Left lung (tissue), 14 donors: ENCODE data around the gene OSBPL1A. TPM values are rescaled to one million over a fixed set of nuclear protein-coding genes. Genes with fewer than 3 reads are reported as not detected.
A peak's percentile ranks its signal among the peaks of the same experiment; 100 is the strongest.

Experiments
- ATAC-seq: fragments of 200-7000 bp; cut with Tn5 transposase; one replicate; pipeline ENCODE4 v1.9.1; 2020; ENCODE audit warnings: moderate library complexity
- DNase-seq, 4 donors: peaks; one replicate each; pipeline ENCODE4 v3.0.0-alpha.2; 2013 to 2020
- H3K27ac ChIP-seq, 2 donors: fragments of 200-600 bp; sonication (generic) in 1 of 2; one replicate each; pipeline versions ENCODE4 v1.5.0 to v1.8.0; 2020 to 2021
- H3K27me3 ChIP-seq, 2 donors: fragments of 200-600 bp; sonication (generic) in 1 of 2; one replicate each; pipeline versions ENCODE4 v1.5.0 to v1.8.0; 2020 to 2021
- H3K36me3 ChIP-seq, 2 donors: fragments of 200-600 bp; sonication (generic) in 1 of 2; one replicate each; pipeline versions ENCODE4 v1.5.0 to v1.8.0; 2020 to 2021
- H3K4me1 ChIP-seq, 2 donors: fragments of 200-600 bp; one replicate each; pipeline ENCODE4 v1.8.0; 2021
- H3K4me3 ChIP-seq, 2 donors: fragments of 200-600 bp; sonication (generic) in 1 of 2; one replicate each; pipeline versions ENCODE4 v1.5.0 to v1.8.0; 2020 to 2021; ENCODE audit warnings: mild to moderate bottlenecking in 1 of 2
- H3K9me3 ChIP-seq, 2 donors: fragments of 200-600 bp; sonication (generic) in 1 of 2; one replicate each; pipeline versions ENCODE4 v1.5.0 to v1.8.0; 2020 to 2021
- intact Hi-C, 2 donors: fragments of 100-400 bp; cut with DNase I; formaldehyde crosslinking; loops; one replicate each; pipeline versions ENCODE4 v1.11.2 to v1.14.2; 2022
- long read RNA-seq, 12 donors: library from polyadenylated mRNA in 2 of 12; unstranded in 2 of 12; transcript quantifications; one replicate each; pipeline ENCODE4 v2.0.0 and lab custom pipeline, GENCODE V29; 2019 to 2026
- polyA plus RNA-seq, 6 donors: library from polyadenylated mRNA; unstranded; fragments of 120-200 nt; gene quantifications; one replicate each; pipeline ENCODE4 v1.2.1, GENCODE V29; 2013; ENCODE audit not compliant: insufficient read length in 6 of 6
- total RNA-seq, 2 donors: library from RNA; stranded (reverse); fragmentation: NEBNext Ultra II Directional; extraction: Animal tissue kit (Norgen Biotek cat#: 25700); gene quantifications; one replicate each; pipeline ENCODE4 v1.2.1, GENCODE V29; 2021
- TF ChIP-seq, protein P1 (sequence below), 2 donors: fragments of 200-600 bp; sonication (generic) in 1 of 2; IDR thresholded peaks; one replicate each; pipeline versions ENCODE4 v1.5.0 to v1.8.0; 2021; ENCODE audit warnings: antibody characterized with exemption in 2 of 2
- donor health status: DM: no; HTN: yes; CAD: no.
- donor health status: DM: no; HTN: no; CAD: no.

The OSBPL1A gene
- total RNA-seq (10 to 100 TPM; 29.6 to 33.6 TPM), polyA plus RNA-seq (10 to 100 TPM; 52.9 to 65.7 (median 55.9) TPM)
- long read RNA-seq, donor 1, full-length matches to known transcripts = 9 of 25 reads
- long read RNA-seq, donor 1, partial matches to known transcripts = 16 of 25 reads
- long read RNA-seq, donor 1, other reads (novel, unspliced or antisense) = 0 of 25 reads
- long read RNA-seq, donor 2, full-length matches to known transcripts = 8 of 69 reads
- long read RNA-seq, donor 2, partial matches to known transcripts = 61 of 69 reads
- long read RNA-seq, donor 2, other reads (novel, unspliced or antisense) = 0 of 69 reads
- long read RNA-seq, donor 3, full-length matches to known transcripts = 5 of 12 reads
- long read RNA-seq, donor 3, partial matches to known transcripts = 7 of 12 reads
- long read RNA-seq, donor 3, other reads (novel, unspliced or antisense) = 0 of 12 reads
- long read RNA-seq, donor 4, partial matches to known transcripts = 9 of 19 reads
- long read RNA-seq, donor 4, other reads (novel, unspliced or antisense) = 7 of 19 reads
- long read RNA-seq, donor 5, full-length matches to known transcripts = 9 of 9 reads
- long read RNA-seq, donor 5, partial matches to known transcripts = 0 of 9 reads
- long read RNA-seq, donor 5, other reads (novel, unspliced or antisense) = 0 of 9 reads
- long read RNA-seq, donor 6, transcript OSBPL1A-204 (14 exons, 3,317 nt) = major isoform, 8 of 8 reads
- long read RNA-seq, donor 6, partial matches to known transcripts = 0 of 8 reads
- long read RNA-seq, donor 6, other reads (novel, unspliced or antisense) = 0 of 8 reads
- long read RNA-seq, donor 7, transcript OSBPL1A-204 (14 exons, 3,317 nt) = major isoform, 5 of 11 reads
- long read RNA-seq, donor 7, partial matches to known transcripts = 6 of 11 reads
- long read RNA-seq, donor 7, other reads (novel, unspliced or antisense) = 0 of 11 reads
- long read RNA-seq, donor 8, full-length matches to known transcripts = 6 of 6 reads
- long read RNA-seq, donor 8, partial matches to known transcripts = 0 of 6 reads
- long read RNA-seq, donor 8, other reads (novel, unspliced or antisense) = 0 of 6 reads
- long read RNA-seq, donor 9 = 0 reads
- long read RNA-seq, donor 10, partial matches to known transcripts = 9 of 17 reads
- long read RNA-seq, donor 10, other reads (novel, unspliced or antisense) = 6 of 17 reads
- long read RNA-seq, donor 11 = 0 reads
- long read RNA-seq, donor 12, full-length matches to known transcripts = 7 of 7 reads
- long read RNA-seq, donor 12, partial matches to known transcripts = 0 of 7 reads
- long read RNA-seq, donor 12, other reads (novel, unspliced or antisense) = 0 of 7 reads

DNA sequence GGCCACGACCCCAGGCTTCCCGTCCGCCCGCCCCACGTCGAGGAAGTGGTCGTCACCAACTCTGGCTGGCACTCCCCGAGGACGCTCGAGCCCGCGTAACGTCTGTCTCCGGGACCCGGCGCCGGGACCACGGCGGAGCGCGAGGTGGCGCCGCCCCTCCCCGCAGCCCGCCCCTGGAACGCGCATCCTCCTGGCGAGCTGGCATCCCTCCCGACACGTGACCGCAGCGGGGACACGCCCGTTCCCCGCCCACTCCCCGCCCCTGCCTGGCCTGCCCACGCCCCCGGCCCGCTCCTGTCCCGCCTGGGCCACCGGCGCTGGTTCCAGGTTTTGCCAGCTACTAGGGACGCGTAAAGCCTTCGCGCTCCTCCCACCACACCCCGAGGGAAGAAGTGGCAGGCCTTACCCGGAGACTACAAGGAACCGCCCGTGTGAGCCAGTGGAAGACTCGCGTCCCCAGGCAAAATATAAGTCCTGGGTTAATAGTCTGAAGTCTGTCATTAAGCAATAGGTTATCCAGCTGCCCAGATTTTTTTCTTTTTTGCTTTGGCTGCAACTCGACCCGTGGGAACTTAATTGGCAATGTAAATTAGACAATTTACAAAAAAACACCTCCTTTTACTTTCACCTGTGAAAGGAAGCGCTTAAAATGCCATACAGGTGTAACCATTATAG lies at the start of gene OSBPL1A:
TSS of gene OSBPL1A (minus strand) at position 131 of the 675 bp plus-strand sequence. CDS start 20,291 bp downstream, outside the sequence.
- peaks cover 0 to 19% of the 10 kb centered on the region in 2 donors for H3K4me1 ChIP-seq
- intact Hi-C loops = no loop called here

DNA sequence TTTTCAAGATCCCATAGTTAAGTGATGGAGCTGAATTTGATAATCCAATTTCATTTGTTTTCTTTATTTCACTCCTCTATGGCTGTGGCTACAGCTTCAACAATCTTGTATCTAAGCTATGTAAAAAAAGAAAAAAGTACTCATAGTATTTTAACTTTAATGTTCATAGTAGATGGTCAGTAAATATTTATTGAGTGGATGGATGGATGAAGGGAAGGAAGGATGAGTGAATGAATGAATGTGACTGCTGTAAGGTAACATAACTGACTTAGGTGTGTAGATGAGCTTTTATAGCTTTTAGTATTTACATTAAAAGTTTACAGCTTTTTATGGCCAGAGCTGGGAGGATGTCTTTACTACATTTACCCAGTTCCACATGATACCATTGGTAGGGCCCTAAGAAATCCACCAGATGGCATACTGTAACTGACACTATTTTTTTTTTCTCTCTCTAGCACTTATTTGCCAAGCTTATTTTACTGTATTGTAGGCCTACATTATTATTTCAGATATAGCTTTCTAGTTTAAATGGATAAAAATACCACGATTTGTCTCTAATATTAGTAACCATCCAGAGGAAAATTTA lies 49.4 kb upstream of the OSBPL1A start:
- no peak overlapping the region for H3K4me3 ChIP-seq
- TF ChIP-seq, protein P1, sequence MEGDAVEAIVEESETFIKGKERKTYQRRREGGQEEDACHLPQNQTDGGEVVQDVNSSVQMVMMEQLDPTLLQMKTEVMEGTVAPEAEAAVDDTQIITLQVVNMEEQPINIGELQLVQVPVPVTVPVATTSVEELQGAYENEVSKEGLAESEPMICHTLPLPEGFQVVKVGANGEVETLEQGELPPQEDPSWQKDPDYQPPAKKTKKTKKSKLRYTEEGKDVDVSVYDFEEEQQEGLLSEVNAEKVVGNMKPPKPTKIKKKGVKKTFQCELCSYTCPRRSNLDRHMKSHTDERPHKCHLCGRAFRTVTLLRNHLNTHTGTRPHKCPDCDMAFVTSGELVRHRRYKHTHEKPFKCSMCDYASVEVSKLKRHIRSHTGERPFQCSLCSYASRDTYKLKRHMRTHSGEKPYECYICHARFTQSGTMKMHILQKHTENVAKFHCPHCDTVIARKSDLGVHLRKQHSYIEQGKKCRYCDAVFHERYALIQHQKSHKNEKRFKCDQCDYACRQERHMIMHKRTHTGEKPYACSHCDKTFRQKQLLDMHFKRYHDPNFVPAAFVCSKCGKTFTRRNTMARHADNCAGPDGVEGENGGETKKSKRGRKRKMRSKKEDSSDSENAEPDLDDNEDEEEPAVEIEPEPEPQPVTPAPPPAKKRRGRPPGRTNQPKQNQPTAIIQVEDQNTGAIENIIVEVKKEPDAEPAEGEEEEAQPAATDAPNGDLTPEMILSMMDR (IDR thresholded peaks at IDR 0.05) = no peak
- H3K9me3 ChIP-seq = no peaks in the 10 kb centered on the region
- ATAC-seq (no peak), DNase-seq (peak in 2 of 4 donors; percentile 10 to 36)
- H3K27ac ChIP-seq = no peak overlapping the region
- H3K27me3 ChIP-seq = no peaks in the 10 kb centered on the region
- H3K4me1 ChIP-seq = no peaks in the 10 kb centered on the region
- peaks cover 0 to 74% of the 10 kb centered on the region in 2 donors for H3K36me3 ChIP-seq
- intact Hi-C loops = no loop called here

More for the DNA sequence above, at the start of gene OSBPL1A:
- no peaks in the 10 kb centered on the region for H3K27me3 ChIP-seq
- no peaks in the 10 kb centered on the region for H3K36me3 ChIP-seq
- H3K27ac ChIP-seq = peak within 1 kb of the TSS; percentile 86 to 90
- peak; percentile 98 for ATAC-seq
- H3K9me3 ChIP-seq = no peaks in the 10 kb centered on the region
- H3K4me3 ChIP-seq = peak within 1 kb of the TSS; percentile 71 to 78
- DNase-seq = peak; percentile 93 to 99 (median 96)
- TF ChIP-seq, protein P1 (IDR thresholded peaks at IDR 0.05) = no peak

DNA sequence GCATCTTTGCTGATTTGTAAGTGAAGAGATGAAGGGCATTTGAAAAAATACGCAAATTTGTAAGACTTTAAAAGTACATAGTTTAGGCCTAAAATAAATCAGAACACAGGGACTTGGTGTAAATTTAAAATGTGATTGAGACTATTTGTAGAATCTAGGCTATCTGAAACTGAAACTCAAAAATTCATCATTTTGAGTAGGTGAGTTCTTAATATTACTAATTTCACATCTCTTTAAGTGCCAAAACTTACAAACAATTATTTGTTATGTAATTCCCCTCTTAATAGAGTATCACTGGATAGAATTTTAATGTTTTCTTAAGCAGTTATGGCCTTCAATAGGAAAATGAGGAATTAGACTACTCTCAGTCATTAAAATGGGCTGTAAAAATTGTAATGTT lies 48.8 kb upstream of the OSBPL1A start:
- H3K4me1 ChIP-seq = no peaks in the 10 kb centered on the region
- no peaks in the 10 kb centered on the region for H3K27me3 ChIP-seq
- H3K4me3 ChIP-seq = no peak overlapping the region
- intact Hi-C loops = no loop called here
- DNase-seq (no peak), ATAC-seq (no peak)
- no peak overlapping the region for H3K27ac ChIP-seq
- TF ChIP-seq, protein P1 (IDR thresholded peaks at IDR 0.05) = no peak
- peaks cover 0 to 77% of the 10 kb centered on the region in 2 donors for H3K36me3 ChIP-seq
- no peaks in the 10 kb centered on the region for H3K9me3 ChIP-seq

DNA sequence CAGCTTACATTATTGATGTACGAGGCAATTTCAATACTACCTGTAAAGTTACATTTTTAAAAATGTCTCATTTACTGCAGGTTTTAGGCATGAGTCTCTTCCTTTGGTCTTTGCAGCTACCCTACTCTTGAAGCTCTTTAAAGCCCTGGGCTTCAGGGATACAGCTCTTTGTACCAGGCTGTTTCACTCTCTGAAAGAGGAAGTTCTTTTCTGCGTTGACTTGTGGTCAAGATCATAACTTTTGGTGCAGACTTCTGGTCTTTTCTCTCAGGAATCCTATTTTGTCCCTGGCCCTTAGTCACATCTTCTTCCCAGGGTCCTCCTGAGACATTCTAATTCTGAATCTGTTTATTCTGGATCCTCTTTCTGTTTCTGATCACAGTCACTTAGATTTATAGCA lies 46.2 kb upstream of the OSBPL1A start:
- TF ChIP-seq, protein P1 (IDR thresholded peaks at IDR 0.05) = no peak
- peaks cover 0 to 69% of the 10 kb centered on the region in 2 donors for H3K36me3 ChIP-seq

More for the DNA sequence above, 46.2 kb upstream of the OSBPL1A start:
- DNase-seq = no peak
- Histone ChIP-seq H3K9me3 (no peaks in the 10 kb centered on the region), H3K4me1 (no peaks in the 10 kb centered on the region), H3K27ac (no peak overlapping the region), H3K4me3 (no peak overlapping the region), H3K27me3 (no peaks in the 10 kb centered on the region)
- ATAC-seq = no peak
- intact Hi-C loops = no loop called here
